ENCODE data around the gene GMDS.

DNA sequence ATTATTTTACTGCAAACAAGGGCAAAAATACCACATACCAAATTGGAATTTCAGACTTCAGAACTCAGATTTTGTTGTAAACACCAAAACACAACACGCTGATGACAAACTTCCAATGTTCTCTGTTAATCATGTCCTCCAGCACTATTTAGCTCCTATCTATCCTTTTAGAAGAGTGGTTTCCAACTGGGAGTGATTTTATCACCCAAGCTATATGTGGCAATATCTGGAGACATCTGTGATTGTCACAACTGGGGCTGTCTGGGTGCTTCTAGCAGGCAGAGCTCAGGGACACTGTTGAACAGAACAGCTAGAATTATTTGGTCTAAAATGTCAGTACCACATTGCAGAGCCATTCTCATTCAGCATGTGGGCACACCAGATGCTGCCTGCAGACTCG, 391.1 kb downstream of the GMDS start:
- TF ChIP-seq EP300 (IDR thresholded peaks at IDR 0.05), result no peak
- TF ChIP-seq, protein P1, sequence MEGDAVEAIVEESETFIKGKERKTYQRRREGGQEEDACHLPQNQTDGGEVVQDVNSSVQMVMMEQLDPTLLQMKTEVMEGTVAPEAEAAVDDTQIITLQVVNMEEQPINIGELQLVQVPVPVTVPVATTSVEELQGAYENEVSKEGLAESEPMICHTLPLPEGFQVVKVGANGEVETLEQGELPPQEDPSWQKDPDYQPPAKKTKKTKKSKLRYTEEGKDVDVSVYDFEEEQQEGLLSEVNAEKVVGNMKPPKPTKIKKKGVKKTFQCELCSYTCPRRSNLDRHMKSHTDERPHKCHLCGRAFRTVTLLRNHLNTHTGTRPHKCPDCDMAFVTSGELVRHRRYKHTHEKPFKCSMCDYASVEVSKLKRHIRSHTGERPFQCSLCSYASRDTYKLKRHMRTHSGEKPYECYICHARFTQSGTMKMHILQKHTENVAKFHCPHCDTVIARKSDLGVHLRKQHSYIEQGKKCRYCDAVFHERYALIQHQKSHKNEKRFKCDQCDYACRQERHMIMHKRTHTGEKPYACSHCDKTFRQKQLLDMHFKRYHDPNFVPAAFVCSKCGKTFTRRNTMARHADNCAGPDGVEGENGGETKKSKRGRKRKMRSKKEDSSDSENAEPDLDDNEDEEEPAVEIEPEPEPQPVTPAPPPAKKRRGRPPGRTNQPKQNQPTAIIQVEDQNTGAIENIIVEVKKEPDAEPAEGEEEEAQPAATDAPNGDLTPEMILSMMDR (IDR thresholded peaks at IDR 0.05), result no peak

Measured in ovary (tissue), 3 donors.